ENCODE data around the gene BICRAL.
"Not testable (repeated sequence)": the region's sequence is repeated elsewhere in the genome, so short reads cannot be mapped to it uniquely, and the experiment has no call there.

Gene BICRAL

DNA sequence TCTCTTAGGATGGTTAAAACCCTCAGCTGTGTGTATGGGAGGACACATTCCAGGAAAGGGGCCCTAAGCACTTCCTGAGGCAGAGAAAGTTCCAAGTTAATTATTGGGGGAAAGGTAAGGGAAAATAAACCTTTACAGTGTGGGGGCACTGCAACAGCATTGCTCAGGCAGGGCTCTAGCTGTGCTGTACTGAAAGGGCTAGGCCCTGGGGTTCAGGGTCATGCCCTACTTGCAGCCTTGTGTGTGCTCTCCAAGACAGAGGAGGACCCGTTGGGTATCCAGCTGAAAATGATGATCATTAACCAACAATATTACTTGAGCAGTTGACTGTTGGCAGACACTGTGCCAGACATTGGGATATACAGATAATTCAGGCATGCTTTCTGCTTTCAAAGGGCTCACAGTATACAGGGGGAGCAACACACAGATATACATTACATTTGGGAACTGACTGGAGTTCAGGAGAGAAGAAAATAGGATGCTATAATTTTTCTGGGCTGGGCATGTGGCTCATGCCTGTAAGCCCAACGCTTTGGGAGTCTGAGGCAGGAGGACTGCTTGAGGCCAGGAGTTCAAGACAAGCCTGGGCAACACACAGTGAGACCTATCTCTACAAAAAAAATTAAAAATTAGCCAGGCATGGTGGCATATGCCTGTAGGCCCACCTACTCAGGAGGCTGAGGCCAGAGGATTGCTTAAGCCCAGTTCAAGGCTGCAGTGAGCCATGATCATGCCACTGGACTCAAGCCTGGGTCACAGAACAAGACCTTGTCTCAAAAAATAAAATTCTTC is 88.5 kb downstream of the BICRAL start:
- DNase-seq (ENCODE audit: extremely low read depth, insufficient read length): no peak
- no peak overlapping the region for H3K4me3 ChIP-seq (replicated peaks; ENCODE audit: low read depth, low read length)
- H3K27me3 ChIP-seq (replicated peaks; ENCODE audit: control insufficient read depth, insufficient read depth, low read length): no peaks in the 10 kb centered on the region
- H3K36me3 ChIP-seq (ENCODE audit: control insufficient read depth, insufficient read depth, low read length): peaks cover 3% of the 10 kb centered on the region; the same call in 1 of the 2 replicates
- TF ChIP-seq, protein P1, sequence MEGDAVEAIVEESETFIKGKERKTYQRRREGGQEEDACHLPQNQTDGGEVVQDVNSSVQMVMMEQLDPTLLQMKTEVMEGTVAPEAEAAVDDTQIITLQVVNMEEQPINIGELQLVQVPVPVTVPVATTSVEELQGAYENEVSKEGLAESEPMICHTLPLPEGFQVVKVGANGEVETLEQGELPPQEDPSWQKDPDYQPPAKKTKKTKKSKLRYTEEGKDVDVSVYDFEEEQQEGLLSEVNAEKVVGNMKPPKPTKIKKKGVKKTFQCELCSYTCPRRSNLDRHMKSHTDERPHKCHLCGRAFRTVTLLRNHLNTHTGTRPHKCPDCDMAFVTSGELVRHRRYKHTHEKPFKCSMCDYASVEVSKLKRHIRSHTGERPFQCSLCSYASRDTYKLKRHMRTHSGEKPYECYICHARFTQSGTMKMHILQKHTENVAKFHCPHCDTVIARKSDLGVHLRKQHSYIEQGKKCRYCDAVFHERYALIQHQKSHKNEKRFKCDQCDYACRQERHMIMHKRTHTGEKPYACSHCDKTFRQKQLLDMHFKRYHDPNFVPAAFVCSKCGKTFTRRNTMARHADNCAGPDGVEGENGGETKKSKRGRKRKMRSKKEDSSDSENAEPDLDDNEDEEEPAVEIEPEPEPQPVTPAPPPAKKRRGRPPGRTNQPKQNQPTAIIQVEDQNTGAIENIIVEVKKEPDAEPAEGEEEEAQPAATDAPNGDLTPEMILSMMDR (IDR thresholded peaks at IDR 0.05; ENCODE audit: insufficient read depth, low read length, poor library complexity, severe bottlenecking): no peak

DNA sequence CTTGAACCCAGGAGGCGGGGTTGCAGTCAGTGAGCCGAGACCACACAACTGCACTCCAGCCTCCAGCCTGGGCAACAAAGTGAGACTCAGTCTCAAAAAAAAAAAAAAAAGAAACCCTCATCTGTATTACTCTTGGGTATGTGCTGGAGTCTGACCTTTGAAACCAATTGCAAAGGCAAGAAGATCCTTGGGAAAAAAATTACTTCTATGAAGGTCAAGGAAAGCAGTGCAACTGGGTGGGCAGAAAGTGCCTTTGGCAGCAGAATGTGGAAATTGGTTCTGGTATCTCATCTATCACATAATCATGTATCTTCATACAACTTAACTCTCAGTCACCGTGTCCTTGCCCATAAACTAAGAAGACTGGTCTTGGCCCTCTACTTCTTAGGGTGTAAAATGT is 89.9 kb downstream of the BICRAL start:
- Histone ChIP-seq H3K27me3 (replicated peaks; ENCODE audit: control insufficient read depth, insufficient read depth, low read length) (no peaks in the 10 kb centered on the region), H3K36me3 (ENCODE audit: control insufficient read depth, insufficient read depth, low read length) (peaks cover 3% of the 10 kb centered on the region; the same call in 1 of the 2 replicates), H3K4me3 (replicated peaks; ENCODE audit: low read depth, low read length) (no peak overlapping the region)
- no peak for DNase-seq (ENCODE audit: extremely low read depth, insufficient read length)
- TF ChIP-seq, protein P1 (IDR thresholded peaks at IDR 0.05; ENCODE audit: insufficient read depth, low read length, poor library complexity, severe bottlenecking): no peak

DNA sequence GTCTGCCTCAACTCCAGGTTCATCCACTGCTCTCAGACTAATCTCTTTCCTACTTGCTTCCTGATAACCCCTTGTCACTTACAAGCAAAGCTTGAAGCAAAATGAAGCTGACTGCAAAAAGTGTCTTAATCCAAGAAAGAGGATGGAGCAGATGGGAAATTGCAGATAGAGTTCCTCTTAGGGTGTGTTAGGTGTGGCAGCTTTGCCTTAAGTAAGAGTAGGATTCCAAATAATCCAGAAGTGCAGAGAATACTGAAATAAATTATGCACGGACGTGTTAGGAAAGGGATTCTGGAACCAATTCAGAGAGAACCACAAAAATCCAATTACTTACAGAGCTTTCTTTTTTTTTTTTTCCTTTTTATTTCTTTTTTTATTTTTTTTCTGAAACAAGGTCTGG is 91.5 kb downstream of the BICRAL start:
- Histone ChIP-seq H3K27me3 (replicated peaks; ENCODE audit: control insufficient read depth, insufficient read depth, low read length) (no peaks in the 10 kb centered on the region), H3K36me3 (ENCODE audit: control insufficient read depth, insufficient read depth, low read length) (no peaks in the 10 kb centered on the region; the same call in 1 of the 2 replicates), H3K4me3 (replicated peaks; ENCODE audit: low read depth, low read length) (no peak overlapping the region)
- DNase-seq (ENCODE audit: extremely low read depth, insufficient read length): no peak
- TF ChIP-seq, protein P1 (IDR thresholded peaks at IDR 0.05; ENCODE audit: insufficient read depth, low read length, poor library complexity, severe bottlenecking): no peak

DNA sequence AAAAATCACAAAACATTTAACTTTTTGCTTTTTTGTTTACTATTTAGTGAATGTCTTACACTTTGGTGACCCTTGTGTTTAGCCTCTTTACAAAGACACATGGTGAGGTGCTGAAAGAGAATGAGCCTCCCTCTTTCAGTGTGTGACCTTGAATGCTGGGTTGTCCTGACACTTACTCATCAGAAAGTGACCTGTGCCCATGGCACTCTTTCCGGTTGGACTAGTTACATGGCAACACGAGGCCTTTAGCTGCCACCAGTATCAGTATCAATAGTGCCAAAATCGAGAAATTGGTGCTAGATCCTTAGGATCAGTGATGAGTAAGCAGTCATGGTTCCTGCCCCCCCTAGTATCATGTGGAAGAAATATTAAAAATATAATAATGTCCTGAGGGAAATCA is 95.8 kb downstream of the BICRAL start:
- no peaks in the 10 kb centered on the region; the same call in 1 of the 2 replicates for H3K36me3 ChIP-seq (ENCODE audit: control insufficient read depth, insufficient read depth, low read length)
- no peak overlapping the region for H3K4me3 ChIP-seq (replicated peaks; ENCODE audit: low read depth, low read length)
- no peak for DNase-seq (ENCODE audit: extremely low read depth, insufficient read length)
- TF ChIP-seq, protein P1 (IDR thresholded peaks at IDR 0.05; ENCODE audit: insufficient read depth, low read length, poor library complexity, severe bottlenecking): no peak
- H3K27me3 ChIP-seq (replicated peaks; ENCODE audit: control insufficient read depth, insufficient read depth, low read length): no peaks in the 10 kb centered on the region

DNA sequence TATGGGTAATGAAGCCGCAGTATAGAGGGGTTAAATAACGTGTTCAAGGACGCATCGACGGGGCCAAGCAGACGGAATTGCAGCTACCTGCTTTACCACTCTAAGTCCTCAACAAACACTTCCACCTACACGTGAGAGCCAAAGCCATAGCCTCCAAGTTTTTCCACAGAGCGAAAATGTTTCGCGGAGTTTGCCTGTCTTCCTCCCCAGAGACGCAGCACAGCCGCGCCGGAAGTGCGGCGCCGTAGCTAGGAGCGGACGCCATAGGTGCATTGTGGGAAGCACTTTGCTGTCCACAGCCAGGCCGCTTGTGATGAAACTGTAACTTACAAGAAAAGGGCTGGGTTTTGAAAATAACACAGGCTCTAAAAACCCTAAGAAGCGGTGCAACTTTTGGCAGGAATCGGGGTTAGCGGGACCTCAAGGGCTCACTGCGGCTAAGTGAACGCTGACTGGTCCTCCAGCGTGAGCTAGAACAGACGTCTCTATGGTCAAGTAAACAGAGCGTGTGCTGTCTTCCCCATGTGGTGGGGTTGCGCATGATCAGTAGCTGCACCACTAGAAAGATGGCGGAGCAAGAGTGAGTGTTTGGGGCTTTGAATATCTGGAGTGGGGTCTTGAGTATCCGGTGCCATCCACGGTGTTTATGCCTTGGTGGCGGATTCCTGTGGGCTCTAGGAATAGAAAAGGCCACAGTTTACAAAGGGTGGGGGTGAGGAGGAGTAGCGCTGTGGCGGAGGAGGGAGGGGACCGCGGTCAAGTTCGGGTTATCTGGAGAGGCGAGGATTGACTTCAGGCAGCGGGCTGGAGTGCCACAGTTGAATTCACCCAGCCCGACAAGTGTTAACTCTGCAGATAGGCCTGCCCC is 97.8 kb downstream of the BICRAL start, which contains the start of gene RPL7L1:
Gene RPL7L1, plus strand, starts transcription at position 245 of the 868 bp plus-strand sequence. Its CDS starts 295 bp downstream, at position 540.
- Histone ChIP-seq H3K4me3 (replicated peaks; ENCODE audit: low read depth, low read length) (peak within 1 kb of the TSS; percentile 81), H3K36me3 (ENCODE audit: control insufficient read depth, insufficient read depth, low read length) (peaks cover 11% of the 10 kb centered on the region), H3K27me3 (replicated peaks; ENCODE audit: control insufficient read depth, insufficient read depth, low read length) (no peaks in the 10 kb centered on the region)
- TF ChIP-seq, protein P1 (IDR thresholded peaks at IDR 0.05; ENCODE audit: insufficient read depth, low read length, poor library complexity, severe bottlenecking): no peak
- DNase-seq (ENCODE audit: extremely low read depth, insufficient read length): peak; percentile 89

DNA sequence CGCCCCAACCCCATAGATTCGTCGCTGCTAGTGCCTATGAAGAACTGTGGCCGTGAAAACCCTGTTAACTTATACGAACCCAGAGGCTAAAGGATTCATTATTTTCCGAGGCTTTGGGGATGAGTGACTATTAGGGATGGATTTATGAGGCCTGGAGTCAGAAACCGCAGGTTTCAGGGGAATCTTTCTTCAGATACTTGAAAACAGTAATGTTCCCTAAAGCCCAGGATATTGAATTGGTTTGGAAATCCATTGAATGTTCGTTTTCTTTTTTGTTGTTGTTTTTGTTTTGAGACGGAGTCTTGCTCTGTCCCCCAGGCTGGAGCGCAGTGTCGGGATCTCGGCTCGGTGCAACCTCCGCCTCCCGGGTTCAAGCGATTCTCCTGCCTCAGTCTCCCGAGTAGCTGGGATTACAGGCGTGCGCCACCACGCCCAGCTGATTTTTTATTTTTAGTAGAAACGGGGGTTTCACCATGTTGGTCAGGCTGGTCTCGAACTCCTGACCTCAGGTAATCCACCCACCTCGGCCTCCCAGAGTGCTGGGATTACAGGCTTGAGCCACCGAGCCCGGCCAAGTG is 98.5 kb downstream of the BICRAL start:
- Histone ChIP-seq H3K36me3 (ENCODE audit: control insufficient read depth, insufficient read depth, low read length) (peaks cover 16% of the 10 kb centered on the region), H3K4me3 (replicated peaks; ENCODE audit: low read depth, low read length) (peak overlapping the region; percentile 81)
- not testable (repeated sequence) for DNase-seq (ENCODE audit: extremely low read depth, insufficient read length); H3K27me3 ChIP-seq (replicated peaks; ENCODE audit: control insufficient read depth, insufficient read depth, low read length)
